ENCODE measurements around the gene CAPN8.

The CAPN8 gene

DNA sequence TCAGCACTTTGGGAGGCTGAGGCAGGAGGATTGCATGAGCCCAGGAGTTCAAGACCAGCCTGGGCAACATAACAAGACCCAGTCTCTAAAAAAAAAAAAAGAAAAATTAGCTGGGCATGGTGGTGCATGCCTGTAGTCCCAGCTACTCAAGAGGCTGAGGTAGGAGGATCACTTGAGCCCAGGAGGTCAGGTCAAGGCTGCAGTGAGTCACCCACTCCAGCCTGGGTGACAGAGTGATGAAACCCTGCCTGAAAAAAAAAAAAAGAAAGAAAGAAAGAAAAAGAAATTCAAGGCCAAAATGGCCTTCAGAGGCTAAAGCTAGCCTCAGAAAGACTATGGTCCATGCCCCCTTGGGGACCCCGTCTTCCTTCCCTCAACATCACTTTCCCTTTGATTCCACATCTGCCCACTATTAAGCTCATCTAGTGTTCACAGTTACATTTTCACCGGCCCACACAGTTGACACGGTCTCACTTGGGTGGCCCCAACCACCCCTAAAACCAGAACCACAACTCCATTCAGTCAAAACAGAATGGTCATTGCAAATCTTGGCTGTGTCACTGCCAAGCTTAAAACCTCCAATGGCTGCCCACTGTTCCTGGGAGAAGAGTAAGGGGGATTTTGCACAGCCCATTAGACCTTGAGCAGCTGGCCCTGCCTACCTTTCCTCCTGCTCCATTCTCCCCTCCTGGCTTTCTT, 2.1 kb upstream of the CAPN8 start:
- H3K9ac ChIP-seq (ENCODE audit: low read length), result no peak overlapping the region
- no peaks in the 10 kb centered on the region for H3K27me3 ChIP-seq (ENCODE audit: control insufficient read depth in 1 of 2, insufficient read depth in 2 of 2, low read length in 2 of 2)
- H3K27ac ChIP-seq (ENCODE audit: low read depth, low read length), result no peak overlapping the region
- H3K36me3 ChIP-seq (ENCODE audit: insufficient read depth, low read length), result no peaks in the 10 kb centered on the region
- no peaks in the 10 kb centered on the region for H3K4me1 ChIP-seq (ENCODE audit: insufficient read depth, low read length)
- no peaks in the 10 kb centered on the region for H3K9me3 ChIP-seq (ENCODE audit: low read length)
- H3K4me3 ChIP-seq (ENCODE audit: low read depth in 1 of 2, low read length in 2 of 2), result no peak overlapping the region

DNA sequence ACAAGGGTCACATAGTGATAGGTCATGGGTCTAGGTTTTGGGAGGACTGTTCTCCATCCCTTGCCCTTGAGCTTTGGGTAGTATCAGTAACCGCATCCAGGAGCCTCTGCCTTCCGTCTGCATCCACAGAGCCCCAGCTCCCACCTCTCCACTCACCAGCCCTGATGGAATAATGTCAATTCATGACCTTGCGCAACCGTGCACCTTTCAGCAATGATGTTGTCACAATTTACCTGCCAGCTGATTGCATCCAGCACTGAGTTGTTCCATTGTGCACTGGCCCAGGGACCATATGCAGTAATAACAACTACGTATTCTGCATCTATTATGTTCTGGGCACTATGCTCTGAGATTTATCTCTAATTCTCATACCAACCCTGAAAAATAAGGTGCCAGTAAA, 1.4 kb downstream of the CAPN8 start:
- no peak overlapping the region for H3K9ac ChIP-seq (ENCODE audit: low read length)
- no peak overlapping the region for H3K4me3 ChIP-seq (ENCODE audit: low read depth in 1 of 2, low read length in 2 of 2)
- no peak overlapping the region for H3K27ac ChIP-seq (ENCODE audit: low read depth, low read length)

DNA sequence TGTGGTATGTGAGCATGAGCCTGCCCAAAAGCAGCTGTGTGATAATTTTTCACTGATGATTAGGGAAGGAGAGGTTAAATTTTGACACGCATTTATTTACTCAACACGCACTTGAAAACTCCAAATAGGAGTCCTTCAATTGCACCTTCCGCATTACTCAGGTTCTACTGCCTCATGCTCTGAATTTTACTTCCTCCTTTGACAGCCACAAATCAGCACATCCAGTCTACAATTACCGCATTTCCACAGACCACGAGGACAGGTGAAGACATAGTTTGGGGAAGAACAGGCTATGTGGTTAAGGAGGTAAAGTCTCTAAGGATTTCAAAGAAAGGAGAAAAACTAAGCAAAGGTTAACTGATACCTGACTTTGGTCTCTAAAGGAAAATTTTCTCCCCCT, 2.6 kb downstream of the CAPN8 start:
- H3K36me3 ChIP-seq (ENCODE audit: insufficient read depth, low read length), result no peaks in the 10 kb centered on the region
- no peaks in the 10 kb centered on the region for H3K4me1 ChIP-seq (ENCODE audit: insufficient read depth, low read length)
- no peak overlapping the region for H3K27ac ChIP-seq (ENCODE audit: low read depth, low read length)
- H3K9ac ChIP-seq (ENCODE audit: low read length), result no peak overlapping the region
- H3K27me3 ChIP-seq (ENCODE audit: control insufficient read depth in 1 of 2, insufficient read depth in 2 of 2, low read length in 2 of 2), result no peaks in the 10 kb centered on the region
- no peak overlapping the region for H3K4me3 ChIP-seq (ENCODE audit: low read depth in 1 of 2, low read length in 2 of 2)
- no peaks in the 10 kb centered on the region for H3K9me3 ChIP-seq (ENCODE audit: low read length)

More for the DNA sequence above, 1.4 kb downstream of the CAPN8 start:
- H3K9me3 ChIP-seq (ENCODE audit: low read length), result no peaks in the 10 kb centered on the region
- H3K4me1 ChIP-seq (ENCODE audit: insufficient read depth, low read length), result no peaks in the 10 kb centered on the region
- no peaks in the 10 kb centered on the region for H3K36me3 ChIP-seq (ENCODE audit: insufficient read depth, low read length)
- no peaks in the 10 kb centered on the region for H3K27me3 ChIP-seq (ENCODE audit: control insufficient read depth in 1 of 2, insufficient read depth in 2 of 2, low read length in 2 of 2)

DNA sequence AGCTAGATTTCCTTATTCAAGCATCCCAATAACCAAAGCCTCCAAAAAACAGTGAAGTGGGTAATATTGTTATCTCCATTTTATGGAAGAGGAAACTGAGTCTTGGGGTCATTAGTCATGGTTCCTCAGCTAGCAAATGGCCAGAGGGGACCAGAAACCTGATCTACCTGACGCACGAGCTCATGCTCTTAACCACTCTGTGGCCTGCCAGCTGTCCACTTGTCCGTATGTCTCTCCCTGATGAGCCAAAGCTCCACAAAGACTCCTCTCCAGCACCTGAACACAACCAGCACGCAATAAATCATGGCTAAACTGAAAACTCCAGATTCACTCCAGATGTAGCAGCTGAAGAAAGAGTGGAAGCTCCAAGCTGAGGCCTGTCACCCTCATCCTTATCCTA, 5.8 kb downstream of the CAPN8 start:
- Histone ChIP-seq H3K9me3 (ENCODE audit: low read length) (no peaks in the 10 kb centered on the region), H3K4me3 (ENCODE audit: low read depth in 1 of 2, low read length in 2 of 2) (no peak overlapping the region), H3K9ac (ENCODE audit: low read length) (no peak overlapping the region), H3K4me1 (ENCODE audit: insufficient read depth, low read length) (no peaks in the 10 kb centered on the region), H3K27ac (ENCODE audit: low read depth, low read length) (no peak overlapping the region), H3K36me3 (ENCODE audit: insufficient read depth, low read length) (no peaks in the 10 kb centered on the region), H3K27me3 (ENCODE audit: control insufficient read depth in 1 of 2, insufficient read depth in 2 of 2, low read length in 2 of 2) (no peaks in the 10 kb centered on the region)

DNA sequence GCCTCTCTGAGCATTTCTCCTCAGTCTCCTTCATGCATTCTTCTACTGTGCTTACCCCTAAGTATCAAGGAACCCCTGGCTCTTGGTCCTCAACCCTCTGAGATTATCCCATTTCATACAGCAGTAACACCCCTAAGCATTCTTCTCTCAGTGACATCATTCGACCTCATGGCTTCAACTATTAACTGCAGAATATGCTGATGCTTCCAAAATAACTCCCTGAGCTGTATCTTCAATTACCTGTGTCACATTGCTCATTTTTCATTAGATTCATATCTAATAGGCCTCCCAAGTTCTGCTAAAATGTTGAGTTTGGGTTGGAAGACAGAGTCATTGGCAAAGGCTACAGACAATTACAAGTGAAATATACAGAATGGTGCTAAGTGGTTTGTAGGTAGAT, 7.5 kb downstream of the CAPN8 start:
- H3K4me3 ChIP-seq (ENCODE audit: low read depth in 1 of 2, low read length in 2 of 2), result no peak overlapping the region
- H3K4me1 ChIP-seq (ENCODE audit: insufficient read depth, low read length), result no peaks in the 10 kb centered on the region
- H3K27me3 ChIP-seq (ENCODE audit: control insufficient read depth in 1 of 2, insufficient read depth in 2 of 2, low read length in 2 of 2), result no peaks in the 10 kb centered on the region
- no peaks in the 10 kb centered on the region for H3K9me3 ChIP-seq (ENCODE audit: low read length)
- no peak overlapping the region for H3K9ac ChIP-seq (ENCODE audit: low read length)
- no peak overlapping the region for H3K27ac ChIP-seq (ENCODE audit: low read depth, low read length)
- H3K36me3 ChIP-seq (ENCODE audit: insufficient read depth, low read length), result no peaks in the 10 kb centered on the region

DNA sequence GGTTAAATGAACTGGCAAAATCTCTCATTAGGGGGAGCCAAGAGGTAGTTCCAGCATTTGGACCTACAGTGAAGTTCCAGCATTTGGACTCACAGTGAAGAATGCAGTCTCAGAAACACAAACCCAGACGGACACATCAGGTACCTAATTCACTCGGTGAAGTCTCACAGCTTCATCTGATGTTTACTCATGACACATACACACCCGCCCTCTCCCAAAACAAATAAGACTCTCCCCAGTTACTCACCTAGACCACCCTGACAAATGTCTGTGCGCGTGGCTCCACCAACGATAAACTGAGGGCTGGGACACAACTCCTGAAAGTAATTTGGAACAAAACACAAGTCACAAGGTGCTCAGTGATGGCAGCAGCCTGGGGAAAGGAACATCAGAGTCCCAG, 11.4 kb downstream of the CAPN8 start:
- H3K36me3 ChIP-seq (ENCODE audit: insufficient read depth, low read length), result no peaks in the 10 kb centered on the region

DNA sequence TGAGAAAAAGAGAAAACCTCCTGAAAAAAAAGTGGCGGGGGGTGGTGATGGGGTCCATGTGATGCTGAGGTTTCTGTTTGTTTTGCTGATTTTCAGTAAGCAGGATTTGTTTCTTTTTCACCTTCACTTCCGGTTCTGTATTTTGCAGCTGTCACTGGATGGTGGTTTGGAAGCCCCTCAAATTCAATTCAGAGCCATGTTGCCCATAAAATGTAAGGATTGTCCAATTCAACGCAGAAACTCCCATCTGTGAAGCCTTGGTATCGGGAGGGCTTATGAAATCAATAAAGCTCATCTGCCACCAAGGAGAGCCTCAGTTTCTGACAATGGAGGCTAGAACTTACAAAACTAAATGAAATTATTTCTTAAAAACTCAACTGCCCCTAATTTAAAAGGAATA, 12.1 kb downstream of the CAPN8 start:
- Histone ChIP-seq H3K4me3 (ENCODE audit: low read depth in 1 of 2, low read length in 2 of 2) (no peak overlapping the region), H3K4me1 (ENCODE audit: insufficient read depth, low read length) (no peaks in the 10 kb centered on the region), H3K9ac (ENCODE audit: low read length) (no peak overlapping the region), H3K27me3 (ENCODE audit: control insufficient read depth in 1 of 2, insufficient read depth in 2 of 2, low read length in 2 of 2) (no peaks in the 10 kb centered on the region), H3K36me3 (ENCODE audit: insufficient read depth, low read length) (no peaks in the 10 kb centered on the region), H3K9me3 (ENCODE audit: low read length) (no peaks in the 10 kb centered on the region), H3K27ac (ENCODE audit: low read depth, low read length) (no peak overlapping the region)

More for the DNA sequence above, 11.4 kb downstream of the CAPN8 start:
- H3K27ac ChIP-seq (ENCODE audit: low read depth, low read length), result no peak overlapping the region
- no peaks in the 10 kb centered on the region for H3K4me1 ChIP-seq (ENCODE audit: insufficient read depth, low read length)
- H3K9me3 ChIP-seq (ENCODE audit: low read length), result no peaks in the 10 kb centered on the region
- no peaks in the 10 kb centered on the region for H3K27me3 ChIP-seq (ENCODE audit: control insufficient read depth in 1 of 2, insufficient read depth in 2 of 2, low read length in 2 of 2)
- H3K9ac ChIP-seq (ENCODE audit: low read length), result no peak overlapping the region
- no peak overlapping the region for H3K4me3 ChIP-seq (ENCODE audit: low read depth in 1 of 2, low read length in 2 of 2)

DNA sequence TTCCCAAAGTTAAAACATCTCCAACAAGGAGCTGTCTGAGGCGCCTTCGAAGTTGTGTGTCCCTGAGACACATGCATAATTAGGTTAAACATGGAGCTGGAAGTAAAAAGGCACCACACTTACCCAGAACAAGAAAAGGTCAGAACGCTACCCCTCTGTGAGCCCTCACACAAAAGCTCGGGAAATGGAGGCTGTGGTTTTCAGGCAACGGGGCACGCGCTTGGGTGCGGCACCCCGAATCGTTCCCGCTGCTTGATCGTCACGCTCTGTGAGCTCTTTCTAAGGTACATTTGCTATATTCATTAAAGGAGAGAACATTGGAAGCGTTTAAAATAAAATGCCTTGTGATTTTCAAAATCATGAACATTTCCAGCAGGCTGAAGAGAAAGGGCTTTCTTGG, 12.5 kb downstream of the CAPN8 start:
- Histone ChIP-seq H3K9ac (ENCODE audit: low read length) (no peak overlapping the region), H3K27me3 (ENCODE audit: control insufficient read depth in 1 of 2, insufficient read depth in 2 of 2, low read length in 2 of 2) (no peaks in the 10 kb centered on the region), H3K4me3 (ENCODE audit: low read depth in 1 of 2, low read length in 2 of 2) (no peak overlapping the region), H3K27ac (ENCODE audit: low read depth, low read length) (no peak overlapping the region), H3K4me1 (ENCODE audit: insufficient read depth, low read length) (no peaks in the 10 kb centered on the region), H3K36me3 (ENCODE audit: insufficient read depth, low read length) (no peaks in the 10 kb centered on the region), H3K9me3 (ENCODE audit: low read length) (no peaks in the 10 kb centered on the region)

DNA sequence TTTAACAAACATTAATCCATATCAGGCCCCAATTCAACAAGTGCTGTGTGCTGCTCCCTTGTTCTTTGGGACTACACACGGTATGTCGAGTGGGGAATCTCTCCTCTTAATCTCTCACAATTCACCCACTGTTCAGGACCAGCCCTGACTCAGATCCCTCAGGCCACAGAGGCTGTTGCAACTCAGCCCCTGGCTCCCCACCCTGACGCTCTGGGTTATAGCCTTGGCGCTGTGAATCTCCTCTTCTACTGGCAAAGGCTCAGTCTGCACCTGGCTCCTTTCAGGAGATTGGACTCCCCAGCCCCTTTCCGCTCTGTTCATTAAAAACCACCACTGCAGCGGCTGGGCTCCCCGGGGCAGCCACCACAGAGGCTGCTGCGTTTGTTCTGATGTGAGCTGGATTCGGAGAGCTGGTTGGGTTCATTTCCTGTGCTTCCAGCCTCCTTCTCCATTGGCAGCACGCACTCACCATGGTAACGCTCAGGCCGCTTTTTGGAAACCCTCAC, 13.0 kb downstream of the CAPN8 start:
- Histone ChIP-seq H3K9me3 (ENCODE audit: low read length) (no peaks in the 10 kb centered on the region), H3K27ac (ENCODE audit: low read depth, low read length) (no peak overlapping the region), H3K4me1 (ENCODE audit: insufficient read depth, low read length) (no peaks in the 10 kb centered on the region), H3K27me3 (ENCODE audit: control insufficient read depth in 1 of 2, insufficient read depth in 2 of 2, low read length in 2 of 2) (no peaks in the 10 kb centered on the region), H3K4me3 (ENCODE audit: low read depth in 1 of 2, low read length in 2 of 2) (no peak overlapping the region), H3K9ac (ENCODE audit: low read length) (no peak overlapping the region), H3K36me3 (ENCODE audit: insufficient read depth, low read length) (no peaks in the 10 kb centered on the region)

DNA sequence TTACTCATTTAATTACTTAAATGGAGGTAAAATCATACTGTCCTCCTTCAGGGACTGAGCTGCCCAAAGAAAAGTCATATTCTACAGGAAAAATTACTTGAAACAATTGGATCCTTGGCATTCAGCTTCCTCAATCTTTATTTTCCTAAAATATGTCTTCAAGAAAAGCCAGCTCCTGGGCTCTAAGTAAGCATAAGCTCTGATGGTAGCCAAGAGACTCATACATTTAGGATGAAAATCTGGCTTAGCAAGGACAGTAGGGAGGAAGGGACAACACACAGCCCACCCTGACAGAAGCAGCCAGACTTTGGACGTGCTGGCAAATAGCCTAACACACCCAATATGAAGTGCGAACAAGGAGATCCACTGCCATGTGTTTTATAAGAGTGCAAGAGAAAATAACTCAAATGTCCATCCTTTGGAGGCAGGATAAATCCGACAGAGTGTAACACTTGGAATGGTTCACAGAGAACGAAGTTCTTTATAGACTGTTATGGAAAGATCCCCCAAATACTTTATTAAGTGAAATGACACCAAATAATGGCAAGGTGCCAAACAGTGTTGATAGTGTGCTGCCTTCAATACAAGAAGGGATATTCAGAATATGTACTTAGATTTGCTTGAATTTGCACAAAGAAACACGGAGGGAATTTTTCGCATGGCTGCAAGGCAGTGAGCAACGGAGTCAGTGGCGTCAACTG, 14.1 kb downstream of the CAPN8 start:
- Histone ChIP-seq H3K4me3 (ENCODE audit: low read depth in 1 of 2, low read length in 2 of 2) (no peak overlapping the region), H3K27ac (ENCODE audit: low read depth, low read length) (no peak overlapping the region), H3K9ac (ENCODE audit: low read length) (no peak overlapping the region), H3K9me3 (ENCODE audit: low read length) (no peaks in the 10 kb centered on the region), H3K27me3 (ENCODE audit: control insufficient read depth in 1 of 2, insufficient read depth in 2 of 2, low read length in 2 of 2) (no peaks in the 10 kb centered on the region), H3K4me1 (ENCODE audit: insufficient read depth, low read length) (no peaks in the 10 kb centered on the region), H3K36me3 (ENCODE audit: insufficient read depth, low read length) (no peaks in the 10 kb centered on the region)

DNA sequence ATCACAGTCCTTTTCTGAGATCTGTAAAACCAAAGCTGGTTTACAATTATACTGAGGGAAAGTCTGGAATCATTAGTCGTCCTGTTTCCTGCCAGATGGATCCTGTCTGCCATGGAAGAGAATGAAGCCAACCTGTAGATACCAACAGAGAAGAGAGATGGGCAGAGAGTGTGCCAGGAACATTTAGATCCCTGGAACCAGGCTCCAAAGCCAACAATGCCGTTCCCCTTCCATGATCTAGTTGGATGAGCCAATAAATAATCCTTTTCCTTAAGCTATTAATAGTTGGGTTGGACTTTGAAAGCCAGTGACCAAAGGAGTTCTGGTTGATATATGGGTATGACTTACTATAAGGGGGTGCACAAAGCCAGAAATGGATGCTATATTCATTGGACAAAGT, 15.0 kb downstream of the CAPN8 start:
- H3K4me3 ChIP-seq (ENCODE audit: low read depth in 1 of 2, low read length in 2 of 2), result no peak overlapping the region
- H3K9me3 ChIP-seq (ENCODE audit: low read length), result no peaks in the 10 kb centered on the region
- H3K27ac ChIP-seq (ENCODE audit: low read depth, low read length), result no peak overlapping the region
- H3K4me1 ChIP-seq (ENCODE audit: insufficient read depth, low read length), result no peaks in the 10 kb centered on the region
- H3K27me3 ChIP-seq (ENCODE audit: control insufficient read depth in 1 of 2, insufficient read depth in 2 of 2, low read length in 2 of 2), result no peaks in the 10 kb centered on the region
- H3K36me3 ChIP-seq (ENCODE audit: insufficient read depth, low read length), result no peaks in the 10 kb centered on the region
- H3K9ac ChIP-seq (ENCODE audit: low read length), result no peak overlapping the region

DNA sequence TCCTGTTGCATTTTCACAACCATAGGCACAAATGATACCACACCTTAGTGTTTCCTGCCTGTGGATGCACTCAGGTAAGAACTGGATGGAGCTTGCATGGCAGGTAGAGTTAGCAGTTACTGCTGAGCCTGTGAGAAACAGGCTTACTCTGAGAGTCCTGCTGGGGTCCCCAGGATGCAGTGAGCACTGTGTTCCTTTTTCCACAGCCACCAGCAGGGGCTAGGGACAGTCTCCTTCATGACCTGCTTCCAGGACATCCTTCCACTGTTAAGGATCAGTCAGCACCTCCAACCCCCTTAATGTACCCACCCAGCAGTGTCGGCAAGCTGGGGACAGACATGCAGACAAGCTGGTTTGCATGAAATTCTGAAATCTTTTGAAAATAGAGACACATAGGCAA, 16.3 kb downstream of the CAPN8 start:
- Histone ChIP-seq H3K4me3 (ENCODE audit: low read depth in 1 of 2, low read length in 2 of 2) (no peak overlapping the region), H3K9ac (ENCODE audit: low read length) (no peak overlapping the region), H3K9me3 (ENCODE audit: low read length) (no peaks in the 10 kb centered on the region), H3K27me3 (ENCODE audit: control insufficient read depth in 1 of 2, insufficient read depth in 2 of 2, low read length in 2 of 2) (no peaks in the 10 kb centered on the region), H3K4me1 (ENCODE audit: insufficient read depth, low read length) (no peaks in the 10 kb centered on the region), H3K27ac (ENCODE audit: low read depth, low read length) (no peak overlapping the region), H3K36me3 (ENCODE audit: insufficient read depth, low read length) (no peaks in the 10 kb centered on the region)

All from muscle layer of colon (tissue), 2 donors.